ENCODE results near the gene RGS3.

Gene RGS3

DNA sequence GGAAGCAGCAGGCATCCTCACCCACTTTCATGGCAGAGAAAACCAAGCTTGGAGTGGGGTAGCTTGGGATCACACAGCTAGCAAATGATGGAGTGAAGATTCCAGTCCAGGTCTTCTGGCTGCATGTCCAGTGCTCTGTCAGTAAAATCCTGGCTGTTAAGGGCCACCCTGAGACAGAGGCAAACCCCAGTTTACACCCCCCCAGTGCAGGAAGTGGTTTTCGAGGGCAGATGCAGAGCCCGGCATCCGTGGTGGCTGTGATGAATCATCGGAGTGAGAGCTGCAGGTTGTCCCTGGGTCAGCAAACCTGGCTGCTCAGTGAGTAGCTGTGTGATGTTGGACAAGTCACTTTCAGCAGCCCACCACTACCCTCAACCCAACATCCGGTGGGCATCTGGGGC is 115.4 kb downstream of the RGS3 start:
- peak overlapping the region; percentile 90 to 93 for H3K27ac Mint-ChIP-seq
- peaks cover 95% of the 10 kb centered on the region for H3K4me1 Mint-ChIP-seq
- no peaks in the 10 kb centered on the region for H3K27me3 Mint-ChIP-seq
- DNase-seq (peak; percentile 85 to 95), ATAC-seq (peak; percentile 83)
- H3K4me3 Mint-ChIP-seq = peak overlapping the region; percentile 85 to 87
- no peaks in the 10 kb centered on the region for H3K9me3 Mint-ChIP-seq

DNA sequence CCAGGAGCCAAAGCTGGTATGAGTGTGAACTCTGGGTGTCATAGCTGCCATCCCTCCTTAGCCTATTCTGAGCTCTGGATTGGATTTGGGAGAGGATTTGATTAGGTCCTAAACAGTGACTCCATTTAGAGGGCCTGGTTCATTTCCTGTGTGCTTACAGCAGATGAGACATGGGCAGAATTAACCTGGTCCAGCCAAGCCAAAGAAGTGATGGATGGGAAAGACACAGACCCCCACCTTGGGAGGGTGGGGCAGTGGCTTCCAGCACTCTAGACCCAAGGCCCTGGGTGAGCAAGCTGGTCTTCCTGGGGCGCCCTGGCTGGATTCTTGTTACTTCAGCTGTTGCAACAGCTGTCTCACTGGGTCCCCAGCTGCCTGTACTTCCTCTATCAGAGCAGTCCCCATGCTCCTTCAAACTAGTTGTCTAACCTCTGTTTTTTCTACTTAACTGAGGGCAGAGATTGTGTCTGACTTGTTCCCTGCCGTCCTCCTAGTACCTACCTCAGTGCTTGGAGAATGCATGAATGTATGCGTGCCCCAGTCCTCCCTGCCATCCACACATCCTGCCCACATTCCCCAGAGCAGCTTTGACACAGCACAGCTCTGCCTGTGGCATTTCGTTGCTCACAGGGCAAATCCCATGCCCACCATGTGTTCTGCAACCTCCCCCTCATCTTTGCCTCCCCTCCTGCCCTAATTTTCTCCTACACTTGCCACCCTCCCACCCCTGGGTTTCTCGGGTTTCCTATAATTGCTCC is 115.9 kb downstream of the RGS3 start:
- ATAC-seq (peak; percentile 10), DNase-seq (no peak)
- Mint-ChIP-seq H3K27ac (peak overlapping the region; percentile 90 to 93), H3K9me3 (no peaks in the 10 kb centered on the region), H3K4me3 (peak overlapping the region; percentile 85 to 87), H3K4me1 (peaks cover 95% of the 10 kb centered on the region), H3K27me3 (no peaks in the 10 kb centered on the region)

GRCh38 chr9:113580041-113580953 is 116.8 kb downstream of the RGS3 start:
- DNase-seq (peak; percentile 26 to 79), ATAC-seq (peak; percentile 36)
- Mint-ChIP-seq H3K4me3 (peak overlapping the region; percentile 85 to 87), H3K9me3 (no peaks in the 10 kb centered on the region), H3K27ac (peak overlapping the region; percentile 90 to 93), H3K27me3 (no peaks in the 10 kb centered on the region), H3K4me1 (peaks cover 94% of the 10 kb centered on the region)

DNA sequence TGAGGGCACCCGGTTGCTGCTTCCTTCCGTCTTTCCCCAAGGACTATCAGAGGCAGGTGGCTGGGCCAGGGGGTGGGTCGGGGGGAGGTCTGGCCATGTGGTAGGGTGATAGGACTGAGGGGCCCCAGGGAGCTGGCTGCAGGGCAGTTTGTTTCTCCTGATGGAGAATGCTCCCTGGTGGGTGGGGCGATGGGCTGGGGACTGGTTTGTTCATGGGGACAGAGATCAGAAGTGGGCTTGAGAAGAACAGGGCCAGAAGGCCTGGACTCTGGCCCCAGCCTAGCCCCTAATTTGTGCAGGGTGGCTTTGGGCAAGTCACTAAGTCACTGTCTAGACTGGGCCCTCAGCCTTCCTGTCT is 117.4 kb downstream of the RGS3 start:
- ATAC-seq (no peak), DNase-seq (no peak)
- peaks cover 94% of the 10 kb centered on the region for H3K4me1 Mint-ChIP-seq
- peak overlapping the region; percentile 76 to 90 for H3K27ac Mint-ChIP-seq
- H3K4me3 Mint-ChIP-seq = peak overlapping the region; percentile 85 to 87
- no peaks in the 10 kb centered on the region for H3K27me3 Mint-ChIP-seq
- no peaks in the 10 kb centered on the region for H3K9me3 Mint-ChIP-seq

- Mint-ChIP-seq H3K9me3 (no peaks in the 10 kb centered on the region), H3K27me3 (no peaks in the 10 kb centered on the region), H3K4me1 (peaks cover 97% of the 10 kb centered on the region), H3K4me3 (peak overlapping the region; percentile 85 to 87), H3K27ac (peak overlapping the region; percentile 86 to 90)
- ATAC-seq = peak; percentile 79
- peak; percentile 71 to 90 for DNase-seq
Observed at GRCh38 chr9:113581865-113582697, 118.6 kb downstream of the RGS3 start.

DNA sequence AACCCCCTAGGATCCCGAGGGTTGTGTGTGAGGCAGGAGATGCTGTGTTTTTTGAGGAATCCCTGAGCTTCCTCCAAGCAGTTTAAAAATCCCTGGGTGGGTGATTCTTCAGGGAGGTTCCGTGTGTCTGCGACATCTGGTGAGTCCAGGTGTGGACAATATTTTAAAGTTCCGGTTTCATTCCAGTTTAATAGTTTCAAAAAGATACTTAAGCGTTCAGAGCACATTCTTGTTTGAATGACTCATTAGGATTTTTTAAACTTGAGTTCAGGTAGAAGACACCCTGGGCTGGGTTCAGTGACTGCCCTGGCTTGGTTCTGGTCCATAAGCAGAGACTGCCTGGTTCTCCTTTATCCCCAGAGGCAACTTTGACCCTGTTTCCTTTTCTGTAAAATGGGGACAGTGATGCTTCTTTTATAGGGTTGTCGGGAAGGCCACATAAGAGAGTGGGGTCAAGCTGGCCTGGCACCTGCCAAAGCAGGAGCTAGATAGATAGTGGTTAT is 119.2 kb downstream of the RGS3 start:
- H3K4me1 Mint-ChIP-seq = peaks cover 95% of the 10 kb centered on the region
- no peak for ATAC-seq
- no peak for DNase-seq
- no peak overlapping the region for H3K4me3 Mint-ChIP-seq
- no peaks in the 10 kb centered on the region for H3K27me3 Mint-ChIP-seq
- H3K27ac Mint-ChIP-seq = no peak overlapping the region
- no peaks in the 10 kb centered on the region for H3K9me3 Mint-ChIP-seq

DNA sequence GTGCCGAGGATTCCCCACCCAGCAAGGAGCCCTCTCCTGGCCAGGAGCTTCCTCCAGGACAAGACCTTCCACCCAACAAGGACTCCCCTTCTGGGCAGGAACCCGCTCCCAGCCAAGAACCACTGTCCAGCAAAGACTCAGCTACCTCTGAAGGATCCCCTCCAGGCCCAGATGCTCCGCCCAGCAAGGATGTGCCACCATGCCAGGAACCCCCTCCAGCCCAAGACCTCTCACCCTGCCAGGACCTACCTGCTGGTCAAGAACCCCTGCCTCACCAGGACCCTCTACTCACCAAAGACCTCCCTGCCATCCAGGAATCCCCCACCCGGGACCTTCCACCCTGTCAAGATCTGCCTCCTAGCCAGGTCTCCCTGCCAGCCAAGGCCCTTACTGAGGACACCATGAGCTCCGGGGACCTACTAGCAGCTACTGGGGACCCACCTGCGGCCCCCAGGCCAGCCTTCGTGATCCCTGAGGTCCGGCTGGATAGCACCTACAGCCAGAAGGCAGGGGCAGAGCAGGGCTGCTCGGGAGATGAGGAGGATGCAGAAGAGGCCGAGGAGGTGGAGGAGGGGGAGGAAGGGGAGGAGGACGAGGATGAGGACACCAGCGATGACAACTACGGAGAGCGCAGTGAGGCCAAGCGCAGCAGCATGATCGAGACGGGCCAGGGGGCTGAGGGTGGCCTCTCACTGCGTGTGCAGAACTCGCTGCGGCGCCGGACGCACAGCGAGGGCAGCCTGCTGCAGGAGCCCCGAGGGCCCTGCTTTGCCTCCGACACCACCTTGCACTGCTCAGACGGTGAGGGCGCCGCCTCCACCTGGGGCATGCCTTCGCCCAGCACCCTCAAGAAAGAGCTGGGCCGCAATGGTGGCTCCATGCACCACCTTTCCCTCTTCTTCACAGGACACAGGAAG is 120.2 kb downstream of the RGS3 start:
- DNase-seq (no peak), ATAC-seq (no peak)
- Mint-ChIP-seq H3K4me1 (peaks cover 93% of the 10 kb centered on the region), H3K27me3 (no peaks in the 10 kb centered on the region), H3K9me3 (no peaks in the 10 kb centered on the region), H3K4me3 (no peak overlapping the region), H3K27ac (peak overlapping the region; percentile 1 to 14)

- no peak overlapping the region for H3K27ac Mint-ChIP-seq
- ATAC-seq = no peak
- H3K4me1 Mint-ChIP-seq = peaks cover 93% of the 10 kb centered on the region
Observed at GRCh38 chr9:113584428-113585084, 121.0 kb downstream of the RGS3 start.

DNA sequence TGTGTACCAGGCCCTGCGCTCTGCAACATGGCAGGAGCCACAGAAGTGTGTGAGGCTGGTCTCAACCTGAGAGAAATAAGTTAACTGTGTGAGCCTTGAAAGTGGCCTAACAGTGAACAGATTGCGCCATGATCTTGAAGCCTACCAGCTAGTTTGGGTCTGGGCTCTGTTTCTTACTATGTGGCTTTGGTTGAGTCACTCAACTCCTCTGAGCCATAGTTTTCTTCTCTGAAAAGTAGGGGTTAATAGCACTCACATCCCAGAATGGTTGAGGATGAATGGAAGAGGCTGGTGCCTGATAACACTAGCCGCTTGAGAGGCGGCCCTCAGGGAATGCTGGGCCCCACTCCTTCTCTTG is 121.5 kb downstream of the RGS3 start:
- H3K9me3 Mint-ChIP-seq = no peaks in the 10 kb centered on the region
- peak overlapping the region; percentile 89 for H3K27ac Mint-ChIP-seq
- ATAC-seq = no peak

More at GRCh38 chr9:113584428-113585084, 121.0 kb downstream of the RGS3 start:
- DNase-seq = no peak
- H3K9me3 Mint-ChIP-seq = no peaks in the 10 kb centered on the region
- no peaks in the 10 kb centered on the region for H3K27me3 Mint-ChIP-seq
- H3K4me3 Mint-ChIP-seq = no peak overlapping the region

GRCh38 chr9:113585555-113585954 is 122.0 kb downstream of the RGS3 start:
- ATAC-seq (no peak), DNase-seq (no peak)
- Mint-ChIP-seq H3K9me3 (no peaks in the 10 kb centered on the region), H3K27me3 (no peaks in the 10 kb centered on the region), H3K4me3 (no peak overlapping the region), H3K4me1 (peaks cover 83% of the 10 kb centered on the region), H3K27ac (peak overlapping the region; percentile 89)

More for the DNA sequence above, 121.5 kb downstream of the RGS3 start:
- DNase-seq = no peak
- Mint-ChIP-seq H3K4me1 (peaks cover 88% of the 10 kb centered on the region), H3K4me3 (no peak overlapping the region), H3K27me3 (no peaks in the 10 kb centered on the region)

DNA sequence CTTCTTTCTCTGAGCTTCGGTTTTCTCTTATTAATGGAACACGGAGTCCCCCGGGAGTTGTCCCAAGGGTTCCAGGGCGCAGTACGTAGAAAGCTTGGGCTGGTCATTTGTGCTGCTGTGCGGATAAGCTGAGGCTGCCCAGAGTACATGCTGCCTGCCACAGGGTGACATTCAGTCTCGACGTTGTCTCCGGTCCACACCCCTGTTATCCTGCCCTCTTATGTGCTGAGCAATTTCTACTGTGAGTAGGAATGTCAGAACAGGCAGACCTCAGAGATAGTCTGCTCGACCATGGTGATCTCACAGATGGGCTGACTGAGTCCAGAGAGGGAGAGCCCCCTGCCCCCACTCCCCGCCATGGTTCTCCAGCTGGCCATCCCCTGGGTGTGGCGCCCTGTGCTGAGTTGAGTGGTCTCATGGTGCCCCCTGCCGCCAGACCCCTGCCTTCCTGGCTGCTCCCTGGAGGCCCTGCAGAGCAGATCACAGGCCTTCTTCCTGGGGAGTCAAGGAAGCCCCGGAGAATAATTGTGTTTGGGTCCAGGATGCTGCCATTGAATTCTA is 124.0 kb downstream of the RGS3 start:
- no peaks in the 10 kb centered on the region for H3K9me3 Mint-ChIP-seq
- DNase-seq (peak in 1 of 2 donors; percentile 23), ATAC-seq (peak; percentile 37)
- H3K27ac Mint-ChIP-seq = no peak overlapping the region
- no peak overlapping the region for H3K4me3 Mint-ChIP-seq
- H3K27me3 Mint-ChIP-seq = no peaks in the 10 kb centered on the region
- peaks cover 81% of the 10 kb centered on the region for H3K4me1 Mint-ChIP-seq

GRCh38 chr9:113588242-113588810 is 124.8 kb downstream of the RGS3 start:
- DNase-seq (no peak), ATAC-seq (no peak)
- H3K4me3 Mint-ChIP-seq = no peak overlapping the region
- H3K27me3 Mint-ChIP-seq = no peaks in the 10 kb centered on the region
- peak overlapping the region; percentile 19 to 49 for H3K27ac Mint-ChIP-seq
- H3K9me3 Mint-ChIP-seq = no peaks in the 10 kb centered on the region
- H3K4me1 Mint-ChIP-seq = peaks cover 81% of the 10 kb centered on the region

DNA sequence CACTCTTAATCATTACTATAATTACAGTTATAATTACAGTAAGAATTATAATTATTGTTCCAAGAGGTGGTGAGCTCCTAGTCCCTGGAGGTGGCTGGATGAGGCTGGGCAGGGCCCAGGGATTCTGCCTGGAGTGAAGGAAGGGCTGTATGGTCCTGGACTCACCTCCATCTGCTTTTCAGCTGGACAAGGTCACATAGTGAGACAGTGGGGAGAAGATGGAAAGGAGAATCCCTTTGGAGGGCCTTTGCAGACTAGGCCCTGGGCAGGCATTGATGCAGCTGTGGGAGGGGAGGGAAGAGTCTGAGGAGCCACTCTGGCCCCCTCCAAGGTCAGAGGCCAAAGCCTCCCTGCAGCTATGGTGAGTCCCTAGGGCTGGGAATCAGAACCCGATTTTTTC is 125.4 kb downstream of the RGS3 start:
- Mint-ChIP-seq H3K27me3 (no peaks in the 10 kb centered on the region), H3K9me3 (no peaks in the 10 kb centered on the region), H3K27ac (peak overlapping the region in 1 of 2 donors; percentile 59), H3K4me1 (peaks cover 81% of the 10 kb centered on the region), H3K4me3 (no peak overlapping the region)
- DNase-seq (no peak), ATAC-seq (no peak)

All from stimulated activated naive CD8-positive, alpha-beta T cell treated with anti-CD3 and anti-CD28 coated beads, Interleukin-15, amount 100 ng/mL, for 72 hours (primary cell).